K562 (cell line): Measurements from ENCODE around the gene CAPZB. TPM values are rescaled to one million over a fixed set of nuclear protein-coding genes. Genes with fewer than 3 reads are reported as not detected.

Experiments used
- ATAC-seq: fragments of 200-7000 bp; cut with Tn5 transposase; 3 replicates; pipeline ENCODE4 v1.9.1; 2020; ENCODE audit warnings: moderate library complexity
- BruUV-seq: library from RNA; stranded (reverse); fragments of 400-500 nt; replicated peaks from 2 replicates; lab custom pipeline; 2021; lab: Mats Ljungman, UMichigan
- CTCF ChIA-PET: fragments of 300-600 bp; formaldehyde crosslinking; extraction: SDS; loops from one replicate; lab custom pipeline; 2021; ENCODE audit warnings: low intra/inter-chr PET ratio; lab: Yijun Ruan, JAX
- POLR2A ChIA-PET: fragments of 300-600, 350-650 bp; sonication (Branson Sonifier 250); formaldehyde crosslinking; extraction: SDS; loops from one replicate; lab custom pipeline; 2021; ENCODE audit warnings: antibody characterized with exemption, inconsistent platforms; lab: Yijun Ruan, JAX
- DNase-seq, 4 experiments: peaks; one replicate each; pipeline versions ENCODE4 v3.0.0 to v3.0.0-alpha.2; 2011 to 2018; ENCODE audit warnings: low spot score in 3 of 4, mixed read lengths in 3 of 4; ENCODE audit errors: extremely low read depth in 1 of 4
- FAIRE-seq: peaks from 2 replicates; lab custom pipeline; 2011; peaks lifted over from hg19 to GRCh38; lab: Jason Lieb, UNC
- H2AFZ ChIP-seq: 2 replicates; pipeline ENCODE4 v1.6.0; 2011; ENCODE audit warnings: low read depth, low read length, control low read depth, inconsistent platforms
- H3K27ac ChIP-seq: fragments of 200-600 bp; 3 replicates; pipeline ENCODE4 v1.8.0; 2011; ENCODE audit warnings: low read depth, mild to moderate bottlenecking, control low read depth, inconsistent platforms, low read length, moderate library complexity, mixed read lengths; ENCODE audit errors: extremely low read depth
- H3K27me3 ChIP-seq, 2 experiments: fragments of 300-600 bp in 1 of 2; 2 replicates in 1 of 2; 3 replicates in 1 of 2; pipeline versions ENCODE4 v1.6.0 to v1.8.0; 2011; ENCODE audit warnings: inconsistent platforms in 2 of 2, low read length in 2 of 2, mild to moderate bottlenecking in 1 of 2, mixed read lengths in 1 of 2, moderate library complexity in 1 of 2; ENCODE audit not compliant: control insufficient read depth in 2 of 2, insufficient read depth in 2 of 2
- H3K36me3 ChIP-seq: fragments of 300-600 bp; 3 replicates; pipeline ENCODE4 v1.8.0; 2011; ENCODE audit warnings: mild to moderate bottlenecking, low read length, inconsistent platforms; ENCODE audit not compliant: control insufficient read depth, insufficient read depth
- H3K4me1 ChIP-seq, 2 experiments: fragments of 200-600 bp in 1 of 2; replicated peaks in 1 of 2; 2 replicates in 1 of 2; 3 replicates in 1 of 2; pipeline versions ENCODE4 v1.5.1 to v1.8.0; 2011; ENCODE audit warnings: inconsistent platforms in 2 of 2, low read length in 2 of 2, mild to moderate bottlenecking in 1 of 2, mixed read lengths in 1 of 2, moderate library complexity in 1 of 2; ENCODE audit not compliant: control insufficient read depth in 2 of 2, insufficient read depth in 2 of 2
- H3K4me2 ChIP-seq: 2 replicates; pipeline ENCODE4 v1.6.1; 2011; ENCODE audit warnings: low read length, control low read depth, inconsistent platforms, mixed read lengths; ENCODE audit not compliant: insufficient read depth
- H3K4me3 ChIP-seq: fragments of 200-600 bp; sonication (generic), shearing (Covaris generic); 2 replicates; pipeline ENCODE4 v1.5.1; 2016; ENCODE audit warnings: control low read depth, inconsistent platforms
- H3K79me2 ChIP-seq: fragments of 200-600 bp; 3 replicates; pipeline ENCODE4 v1.8.0; 2011; ENCODE audit warnings: low read length, inconsistent platforms; ENCODE audit not compliant: control insufficient read depth, insufficient read depth
- H3K9ac ChIP-seq, 2 experiments: 2 replicates each; pipeline versions ENCODE4 v1.6.0 to v1.6.1; 2011; ENCODE audit warnings: low read depth in 2 of 2, low read length in 2 of 2, control low read depth in 1 of 2, inconsistent platforms in 1 of 2, mild to moderate bottlenecking in 1 of 2, mixed read lengths in 1 of 2; ENCODE audit not compliant: insufficient read depth in 1 of 2
- H3K9me1 ChIP-seq: one replicate; pipeline ENCODE4 v1.6.0; 2011; ENCODE audit warnings: inconsistent platforms, mild to moderate bottlenecking, low read length, moderate library complexity; ENCODE audit not compliant: control insufficient read depth, insufficient read depth
- H3K9me3 ChIP-seq: replicated peaks from 2 replicates; pipeline ENCODE4 v1.5.1; 2011; ENCODE audit warnings: low read depth, low read length, inconsistent platforms; ENCODE audit not compliant: control insufficient read depth, insufficient read depth
- H4K20me1 ChIP-seq: replicated peaks from 2 replicates; pipeline ENCODE4 v1.6.1; 2011; ENCODE audit warnings: low read length, inconsistent platforms, mixed read lengths; ENCODE audit not compliant: control insufficient read depth, insufficient read depth
- BCOR ChIP-seq: fragments of 450-650 bp; IDR thresholded peaks from 2 replicates; pipeline ENCODE4 v1.6.1; 2016
- DDX20 ChIP-seq: fragments of 450-650 bp; IDR thresholded peaks from 2 replicates; pipeline ENCODE4 v1.6.1; 2016; ENCODE audit warnings: missing genetic modification characterization, low read depth, mild to moderate bottlenecking, missing compliant biosample characterization, moderate library complexity
- ILF3 ChIP-seq: fragments of 450-650 bp; IDR thresholded peaks from 2 replicates; pipeline ENCODE4 v1.6.1; 2018; ENCODE audit warnings: antibody characterized with exemption, mild to moderate bottlenecking, moderate library complexity, borderline replicate concordance
- MTA2 ChIP-seq: fragments of 450-650 bp; IDR thresholded peaks from 2 replicates; pipeline ENCODE4 v1.6.1; 2016; ENCODE audit warnings: low read depth
- NCOA6 ChIP-seq: fragments of 450-650 bp; IDR thresholded peaks from 2 replicates; pipeline ENCODE4 v1.6.1; 2017; ENCODE audit warnings: mild to moderate bottlenecking
- NFIX ChIP-seq: fragments of 250-450 bp; sonication (Bioruptor Pico); IDR thresholded peaks from 2 replicates; pipeline ENCODE4 v1.4.0; 2020; ENCODE audit warnings: low read depth, mild to moderate bottlenecking, moderate library complexity
- PTRF ChIP-seq: fragments of 450-650 bp; IDR thresholded peaks from 2 replicates; pipeline ENCODE4 v1.6.1; 2016; ENCODE audit warnings: mild to moderate bottlenecking, missing genetic modification characterization, missing compliant biosample characterization
- RBM25 ChIP-seq: fragments of 200-400 bp; formaldehyde crosslinking; IDR thresholded peaks from 2 replicates; pipeline ENCODE4 v1.6.1; 2018; ENCODE audit warnings: low read length, low read depth, moderate library complexity; ENCODE audit not compliant: severe bottlenecking
- RNF219 ChIP-seq: fragments of 250-450 bp; sonication (Bioruptor Pico); IDR thresholded peaks from 2 replicates; pipeline ENCODE4 v1.5.0; 2022; ENCODE audit warnings: mild to moderate bottlenecking
- TSHZ1 ChIP-seq: fragments of 250-450 bp; sonication (Bioruptor Pico); IDR thresholded peaks from 2 replicates; pipeline ENCODE4 v1.4.0; 2020; ENCODE audit warnings: mild to moderate bottlenecking, moderate library complexity
- ZC3H11A ChIP-seq: IDR thresholded peaks from 2 replicates; pipeline ENCODE4 v1.6.1; 2012; ENCODE audit warnings: low read depth, low read length, improper control_type of control experiment
- ZFP36 ChIP-seq: fragments of 150-350 bp; IDR thresholded peaks from 2 replicates; pipeline ENCODE4 v1.6.1; 2018; ENCODE audit warnings: low read length, low read depth; ENCODE audit not compliant: partially characterized antibody
- ZNF639 ChIP-seq, 2 experiments: fragments of 200-800 bp in 1 of 2; sonication (Bioruptor generic) in 1 of 2; sonication (generic) in 1 of 2; formaldehyde crosslinking in 1 of 2; IDR thresholded peaks in 1 of 2; conservative IDR thresholded peaks in 1 of 2; 2 replicates each; pipeline versions ENCODE4 v1.5.0 to v1.6.1; 2016 to 2020; ENCODE audit warnings: missing compliant biosample characterization in 1 of 2, missing genetic modification characterization in 1 of 2, missing genetic modification reagents in 1 of 2
- ZNF699 ChIP-seq: fragments of 250-450 bp; sonication (Bioruptor Pico); IDR thresholded peaks from 2 replicates; pipeline ENCODE4 v1.8.0; 2021; ENCODE audit warnings: mild to moderate bottlenecking, moderate library complexity; ENCODE audit not compliant: insufficient replicate concordance
- ZNF717 ChIP-seq: fragments of 250-450 bp; sonication (Bioruptor Pico); IDR thresholded peaks from 2 replicates; pipeline ENCODE4 v1.5.0; 2021
- ZNF785 ChIP-seq: fragments of 250-450 bp; sonication (Bioruptor Pico); IDR thresholded peaks from 2 replicates; pipeline ENCODE4 v1.4.0; 2020; ENCODE audit warnings: mild to moderate bottlenecking
- WGBS: fragments of 100-300 bp; shearing (Covaris generic); methylation state at CpG from one replicate; pipeline ENCODE4 v1.1.6; 2016; ENCODE audit warnings: low coverage, mixed read lengths; ENCODE audit not compliant: insufficient coverage; ENCODE audit errors: missing lambda C conversion rate; 5-methylcytosine and 5-hydroxymethylcytosine counted together
- in situ Hi-C: fragments of 300-500 bp; cut with MboI; formaldehyde crosslinking; loops from 4 replicates; pipeline ENCODE4 v1.15.0; 2018; ENCODE audit warnings: inconsistent platforms, mixed read lengths
- intact Hi-C: fragments of 100-400 bp; cut with micrococcal nuclease; formaldehyde crosslinking; loops from 2 replicates; pipeline ENCODE4 v1.14.2; 2022
- polyA plus RNA-seq, 8 experiments: library from polyadenylated mRNA; depleted of rRNA in 4 of 8; stranded (reverse) in 5 of 8; unstranded in 3 of 8; fragments of >200 nt; fragmentation: Nextera tagmentation in 2 of 8; fragmentation: Illumina TruSeq in 1 of 8; extraction: Ambion mirVana in 2 of 8; extraction: Trizol in 1 of 8; gene quantifications; 2 replicates each; pipeline versions ENCODE4 v1.2.1 to v1.2.3, GENCODE V29; 2011 to 2014; ENCODE audit warnings: inconsistent platforms in 1 of 8, missing spikeins in 1 of 8
- total RNA-seq, 7 experiments: library from RNA; depleted of rRNA in 6 of 7; stranded (reverse); fragments of >200 nt in 6 of 7; fragmentation: Illumina TruSeq in 2 of 7; extraction: Trizol in 2 of 7; gene quantifications; 2 replicates each; pipeline versions ENCODE4 v1.2.1 to v1.2.3, GENCODE V29; 2011 to 2021; ENCODE audit warnings: low replicate concordance in 1 of 7

CAPZB gene
- total and polyA plus RNA-seq, 9 of the 15 experiments (the other 6 are each of a cell fraction or from before 2014, with no cell fraction given): 57.6 to 297 (median 125) TPM

- peak; percentile 60 for TF ChIP-seq RBM25
- no peak for TF ChIP-seq ZNF717 (CRISPR knock-in tag)
- no peak for TF ChIP-seq NFIX (CRISPR knock-in tag)
- TF ChIP-seq TSHZ1 (CRISPR knock-in tag): no peak
- TF ChIP-seq NCOA6: no peak
- peak; percentile 80 for TF ChIP-seq ZFP36
- peak; percentile 80 for TF ChIP-seq BCOR
- no peak for TF ChIP-seq DDX20
- TF ChIP-seq RNF219 (CRISPR knock-in tag): no peak
- TF ChIP-seq ZNF639 (CRISPR knock-in tag; conservative IDR thresholded peaks at IDR 0.05 in 1 of 2, IDR thresholded peaks at IDR 0.05 in 1 of 2): no peak
- no peak for TF ChIP-seq ZNF785
- TF ChIP-seq PTRF (tag): no peak
- TF ChIP-seq ZC3H11A: no peak
- no peak for TF ChIP-seq MTA2
- TF ChIP-seq ZNF699 (CRISPR knock-in tag): no peak
- TF ChIP-seq ILF3: no peak
- Histone ChIP-seq H3K36me3 (peaks cover 55% of the 10 kb centered on the region; the same call in 2 of the 3 replicates), H4K20me1 (peaks cover 38% of the 10 kb centered on the region), H2AFZ (no peak overlapping the region), H3K27ac (no peak overlapping the region), H3K27me3 (no peaks in the 10 kb centered on the region), H3K9ac (no peak overlapping the region), H3K4me1 (peaks cover 16 to 46% of the 10 kb centered on the region in 2 experiments), H3K4me2 (no peak overlapping the region), H3K79me2 (no peaks in the 10 kb centered on the region), H3K4me3 (no peak overlapping the region), H3K9me1 (peaks cover 20% of the 10 kb centered on the region), H3K9me3 (no peaks in the 10 kb centered on the region)
- DNase-seq: no peak
- BruUV-seq: TSS peak; percentile 30
- WGBS: 86% methylated on average over 9 of the region's 9 CpGs
- in situ Hi-C loops: no loop called here
- CTCF ChIA-PET: no interaction called here
- ATAC-seq: no peak
- intact Hi-C loops: no loop called here
- POLR2A ChIA-PET: interaction anchor here (0.6 to 4.7 kb wide), 3 partner anchors 12 to 18 kb away, joined by 3 to 21 read pairs (median 3); partner anchors contain the start of genes AKR7A2 and SLC66A1
- FAIRE-seq: no peak
Observed at GRCh38 chr1:19327736-19328135, 157.6 kb downstream of the CAPZB start.
